HG02884 (cell line): ENCODE measurements around the gene MANF.
A peak's percentile ranks its signal among the peaks of the same experiment; 100 is the strongest.
"Not testable (repeated sequence)": the region's sequence is repeated elsewhere in the genome, so short reads cannot be mapped to it uniquely, and the experiment has no call there.

Experiments
- ATAC-seq: cut with Tn5 transposase; IDR thresholded peaks from one replicate; pipeline ENCODE4 v1.9.1; 2021; ENCODE audit warnings: mild to moderate bottlenecking, moderate library complexity; ENCODE audit not compliant: unreplicated experiment

The MANF gene

DNA sequence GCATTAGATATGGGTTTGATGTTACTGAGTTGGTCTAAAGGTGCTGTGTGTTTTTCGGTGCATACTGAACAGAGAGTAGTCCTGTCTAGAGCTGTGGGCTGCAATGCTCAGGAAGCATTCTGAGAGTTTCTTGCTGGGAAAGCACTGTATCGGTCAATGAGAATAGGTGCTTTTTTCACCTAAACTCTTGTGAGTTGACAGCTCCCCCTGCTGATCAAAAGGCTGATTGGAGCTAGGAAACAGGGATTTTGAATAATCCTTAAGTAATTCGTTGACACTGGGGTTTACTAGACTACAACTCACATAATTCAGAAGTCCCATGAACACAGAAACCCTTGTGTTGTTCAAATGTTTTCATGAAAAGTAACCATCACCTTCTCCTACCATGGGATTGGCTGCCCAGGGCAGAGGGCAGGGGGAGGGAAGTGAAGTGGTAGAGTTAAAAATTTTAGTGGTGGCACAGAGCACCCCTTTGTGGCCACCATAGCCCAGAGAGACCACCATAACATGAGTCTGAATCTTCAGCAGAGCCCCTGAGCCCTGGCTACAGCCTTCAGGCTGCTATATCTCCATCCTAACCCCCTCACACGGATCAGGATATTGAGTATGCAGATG lies 13.0 kb upstream of the MANF start:
- no peak for ATAC-seq

DNA sequence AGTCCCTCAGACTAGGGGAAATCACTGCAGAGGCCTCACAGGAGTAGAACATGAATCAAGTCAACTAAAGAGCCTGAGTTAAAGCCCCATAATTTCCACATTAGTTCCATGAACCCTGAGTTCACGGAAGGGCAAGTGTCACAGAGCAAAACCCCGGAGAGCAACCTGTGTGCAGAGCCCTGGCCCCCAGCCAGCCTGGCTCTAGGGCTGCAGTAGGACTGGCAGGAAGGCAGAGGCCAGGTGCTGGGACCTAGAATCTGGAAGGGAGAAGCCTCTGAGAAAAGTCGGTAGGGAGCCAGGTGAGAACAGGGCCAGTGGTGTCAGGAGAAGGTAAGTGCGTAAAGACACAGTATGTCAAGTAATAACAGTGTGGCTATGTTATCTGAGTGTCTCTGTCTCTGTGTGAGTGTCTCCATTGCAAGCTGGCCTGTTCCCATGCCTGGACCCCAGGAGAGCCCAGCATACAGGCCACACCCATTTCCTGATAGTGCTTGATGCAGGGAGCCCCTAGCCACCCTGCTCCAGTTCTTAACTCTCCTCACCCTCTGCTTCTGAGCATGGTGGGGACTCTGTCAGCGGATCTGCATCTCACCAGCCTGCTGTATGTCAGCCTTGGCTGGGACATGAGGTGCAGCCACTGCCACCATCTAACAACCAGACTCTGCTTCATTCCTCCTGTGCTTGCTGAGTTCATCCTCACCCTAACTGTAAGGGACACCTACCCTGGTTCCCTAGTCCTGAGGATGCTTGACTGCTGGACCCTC lies 11.3 kb upstream of the MANF start:
- ATAC-seq = no peak

DNA sequence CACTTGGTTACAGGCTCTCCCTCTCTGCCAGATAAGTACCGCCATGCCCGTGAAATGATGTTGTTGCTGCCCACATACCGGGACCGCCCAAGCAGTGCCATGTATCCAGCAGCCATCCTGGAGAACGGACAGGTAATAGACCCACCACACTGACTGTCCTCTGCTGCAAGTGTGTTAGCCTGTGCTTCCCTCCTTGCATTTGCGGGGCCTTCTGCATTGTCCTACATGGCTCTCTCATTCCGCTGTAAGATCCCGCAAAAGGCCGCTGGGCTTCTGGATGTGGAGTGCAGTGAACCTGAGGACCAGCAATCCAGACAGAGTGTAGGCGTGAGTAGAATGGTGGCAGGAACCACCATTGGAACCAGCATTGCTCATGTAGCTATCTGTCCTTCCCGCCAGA lies 10.6 kb upstream of the MANF start:
- no peak for ATAC-seq

DNA sequence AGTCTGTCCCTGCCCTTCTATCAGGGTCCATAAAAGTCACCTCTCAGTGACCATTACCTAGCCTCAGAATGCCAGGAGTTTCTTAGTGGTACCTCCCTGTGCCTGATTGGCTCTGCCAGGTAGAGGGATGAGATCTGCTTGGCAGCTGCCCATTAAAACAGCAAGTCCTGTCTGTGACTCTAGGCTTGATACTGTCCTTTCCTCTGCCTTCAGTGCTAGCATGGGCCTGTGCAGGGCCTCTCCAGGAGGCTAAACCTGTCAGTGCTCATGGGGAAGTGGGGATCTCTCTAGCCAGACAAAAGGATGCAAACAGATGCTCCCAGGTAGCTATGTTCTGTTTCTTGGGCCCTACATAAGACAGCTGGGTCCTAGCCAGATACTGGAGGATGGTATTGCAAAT lies 10.0 kb upstream of the MANF start:
- no peak for ATAC-seq

DNA sequence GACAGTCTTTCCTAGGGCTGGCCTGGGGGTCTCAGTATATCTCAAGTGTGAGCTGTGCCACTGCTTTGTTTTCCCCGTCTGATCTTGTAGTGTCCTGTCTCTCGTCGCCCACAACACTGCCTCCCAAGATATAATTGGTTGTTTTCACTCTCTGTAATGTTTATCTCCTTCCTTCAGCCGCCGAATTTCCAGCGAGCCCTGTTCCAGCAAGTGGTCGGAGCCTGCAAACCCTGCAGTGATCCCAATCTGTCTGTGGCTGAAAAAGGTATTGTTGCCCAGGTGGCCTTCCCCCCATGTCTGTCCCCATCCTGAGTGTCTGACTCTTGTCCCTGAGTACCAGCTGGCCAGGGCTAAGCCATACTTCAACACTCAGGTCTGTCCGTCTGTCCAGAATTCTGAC lies 9.5 kb upstream of the MANF start:
- no peak for ATAC-seq

DNA sequence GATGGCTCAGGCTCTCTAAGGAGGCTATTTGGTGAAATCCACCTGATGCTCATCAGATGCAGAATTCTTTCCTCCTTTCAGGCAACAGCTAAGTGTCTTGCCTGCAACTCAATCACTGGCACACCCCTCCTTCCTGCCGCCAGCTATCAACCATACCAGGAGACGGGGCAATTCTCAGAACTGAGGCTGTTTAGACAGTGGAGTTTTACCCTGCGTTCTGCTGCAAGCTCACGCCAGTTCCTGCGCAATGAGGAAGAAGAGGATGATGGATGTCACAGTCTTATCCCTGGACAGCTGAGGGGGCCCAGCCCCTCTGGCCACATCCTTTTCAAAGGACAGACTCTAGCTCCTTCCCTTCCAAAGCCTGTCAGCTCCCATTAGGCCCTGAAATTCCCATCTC lies 7.0 kb upstream of the MANF start:
- ATAC-seq = no peak

DNA sequence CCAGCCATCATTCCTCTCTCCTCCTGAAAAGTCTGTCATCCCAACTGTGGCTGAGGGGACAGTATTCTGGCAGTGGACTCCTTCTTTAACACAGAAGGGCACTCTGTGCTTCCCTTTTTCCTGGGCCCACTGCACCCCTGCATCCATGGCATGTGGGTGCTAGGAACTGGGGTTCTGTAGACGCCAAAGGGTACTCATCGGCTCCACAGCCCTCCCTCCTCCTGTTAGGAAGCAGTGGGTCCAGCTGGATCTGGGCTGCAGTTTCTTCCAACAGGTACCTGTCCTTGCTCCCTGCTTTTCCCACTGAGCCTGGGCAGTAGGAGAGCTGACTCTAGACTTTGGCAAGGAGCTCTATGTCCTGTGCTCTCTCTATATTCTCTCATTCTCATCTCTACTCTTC lies 6.4 kb upstream of the MANF start:
- no peak for ATAC-seq

DNA sequence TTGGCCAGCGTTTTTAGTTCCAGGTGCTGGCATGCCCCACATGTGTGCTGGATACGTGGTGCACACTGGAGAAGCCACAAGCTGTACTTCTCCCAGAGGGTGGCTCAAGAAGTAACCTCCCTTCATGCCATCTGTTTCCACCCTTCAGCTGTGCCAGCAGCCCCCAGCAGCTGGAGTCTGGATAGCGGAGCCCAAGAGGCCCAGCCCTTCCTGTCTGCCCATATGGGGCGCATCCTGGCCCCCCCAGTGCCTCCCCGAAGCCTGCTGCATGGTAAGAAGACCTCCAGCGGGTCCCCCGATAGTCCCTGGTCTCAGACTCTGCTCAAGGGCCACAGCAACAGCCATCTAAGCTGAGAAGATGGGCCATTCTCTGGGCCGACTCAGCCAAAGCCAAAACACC lies 5.8 kb upstream of the MANF start:
- no peak for ATAC-seq

DNA sequence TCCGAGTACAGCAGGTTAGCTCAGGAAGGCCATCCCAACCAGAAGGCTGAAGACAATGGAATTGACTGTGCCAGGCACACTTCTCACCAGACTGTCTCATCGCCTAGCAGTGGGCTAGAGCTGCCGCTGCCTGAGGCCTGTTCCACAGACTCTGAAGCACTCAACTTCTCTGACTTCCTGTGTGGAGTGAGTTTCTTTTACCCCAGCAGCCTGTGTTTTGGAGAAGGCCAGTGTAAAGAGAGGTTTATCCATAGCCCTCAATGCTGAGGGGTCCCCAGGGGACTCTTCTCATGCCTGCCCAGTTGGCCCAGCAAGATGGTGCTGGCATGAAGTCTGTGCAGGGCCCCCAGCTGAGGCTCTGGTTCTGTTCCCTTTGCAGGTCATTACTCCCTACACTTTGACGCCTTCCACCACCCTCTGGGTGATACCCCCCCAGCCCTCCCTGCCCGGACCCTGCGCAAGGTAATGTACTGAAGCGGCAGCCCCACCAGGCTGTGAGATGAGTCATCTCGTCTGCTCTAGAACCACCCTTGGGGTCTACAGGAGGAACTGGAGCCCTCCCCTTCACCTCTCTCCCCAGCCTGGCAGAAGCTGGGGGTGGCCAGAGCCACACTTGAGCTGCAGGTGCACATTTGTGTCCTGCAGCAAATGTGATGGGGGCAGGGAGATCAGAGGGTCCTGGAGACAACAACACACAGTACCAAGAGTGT lies 5.2 kb upstream of the MANF start:
- ATAC-seq = no peak

DNA sequence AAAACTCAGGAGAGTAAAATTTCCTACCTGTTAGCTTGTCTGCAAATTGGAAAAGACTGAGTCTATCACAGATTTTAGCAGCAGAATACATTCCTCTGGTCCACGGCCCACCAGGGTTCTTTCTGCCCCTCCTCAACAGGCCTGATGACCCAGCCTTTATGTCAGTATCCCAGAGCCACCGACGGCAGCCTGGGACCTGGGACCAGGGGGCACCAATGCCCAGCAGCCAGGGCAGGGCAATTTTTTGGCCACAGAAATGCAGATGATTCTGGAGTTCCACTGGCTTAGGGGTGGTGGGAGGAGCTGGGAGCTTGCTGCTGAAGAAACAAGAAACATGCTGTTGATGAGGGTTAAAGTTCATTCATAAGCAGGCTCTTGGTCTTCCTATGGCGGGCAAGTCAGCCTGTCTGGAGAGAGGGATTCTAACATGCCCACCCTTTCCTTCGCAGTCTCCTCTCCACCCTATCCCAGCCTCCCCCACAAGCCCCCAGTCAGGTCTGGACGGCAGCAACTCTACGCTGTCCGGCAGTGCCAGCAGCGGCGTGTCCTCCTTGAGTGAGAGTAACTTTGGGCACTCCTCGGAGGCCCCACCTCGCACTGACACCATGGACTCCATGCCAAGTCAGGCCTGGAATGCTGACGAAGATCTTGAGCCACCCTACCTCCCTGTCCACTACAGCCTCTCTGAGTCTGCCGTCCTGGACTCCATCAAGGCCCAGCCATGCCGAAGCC lies 4.3 kb upstream of the MANF start:
- ATAC-seq = no peak

DNA sequence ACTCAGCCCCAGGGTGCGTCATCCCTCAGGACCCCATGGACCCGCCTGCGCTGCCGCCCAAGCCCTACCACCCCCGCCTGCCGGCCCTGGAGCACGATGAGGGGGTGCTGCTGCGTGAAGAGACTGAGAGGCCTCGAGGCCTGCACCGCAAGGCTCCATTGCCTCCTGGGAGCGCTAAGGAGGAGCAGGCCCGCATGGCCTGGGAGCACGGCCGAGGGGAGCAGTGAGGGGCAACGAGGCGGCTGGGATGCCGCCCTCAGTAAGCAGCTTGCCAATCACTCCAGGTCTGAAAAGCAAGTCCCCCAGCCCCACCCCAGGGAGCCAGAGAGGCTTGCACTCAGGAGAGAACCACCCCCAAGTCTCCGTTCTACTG lies 3.8 kb upstream of the MANF start:
- ATAC-seq = no peak

DNA sequence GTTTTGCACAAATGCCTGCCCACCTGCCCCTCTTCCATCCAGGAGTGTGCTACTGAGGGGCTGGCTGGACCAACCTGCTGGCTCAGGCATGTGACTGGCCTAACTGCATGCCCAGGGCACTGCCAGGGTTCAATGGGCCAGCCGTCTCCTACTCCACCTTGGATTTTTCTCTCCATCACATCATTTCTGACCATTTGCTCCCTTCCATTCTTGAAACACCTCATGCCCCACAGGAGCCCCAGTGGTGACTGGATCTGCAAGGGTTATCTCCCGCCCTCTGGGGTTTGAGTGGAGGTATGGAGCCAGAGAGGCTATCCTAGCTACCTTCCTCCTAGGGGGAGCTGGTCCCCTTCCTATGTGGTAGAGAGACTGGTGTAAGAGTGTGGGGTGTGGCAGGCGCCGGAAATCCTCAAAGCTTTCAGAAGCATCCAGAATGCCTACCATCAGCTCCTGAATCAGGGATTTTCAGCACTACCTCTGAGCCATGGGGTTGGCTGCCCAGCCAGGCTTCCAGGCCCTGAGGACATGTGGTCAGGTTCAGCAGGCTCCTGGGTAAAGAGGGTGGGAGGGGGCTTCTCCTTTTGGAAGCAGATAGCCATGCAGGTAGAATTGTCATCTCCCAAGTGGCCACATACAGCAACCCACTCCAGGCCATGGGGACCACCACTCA lies 2.9 kb upstream of the MANF start:
- no peak for ATAC-seq

DNA sequence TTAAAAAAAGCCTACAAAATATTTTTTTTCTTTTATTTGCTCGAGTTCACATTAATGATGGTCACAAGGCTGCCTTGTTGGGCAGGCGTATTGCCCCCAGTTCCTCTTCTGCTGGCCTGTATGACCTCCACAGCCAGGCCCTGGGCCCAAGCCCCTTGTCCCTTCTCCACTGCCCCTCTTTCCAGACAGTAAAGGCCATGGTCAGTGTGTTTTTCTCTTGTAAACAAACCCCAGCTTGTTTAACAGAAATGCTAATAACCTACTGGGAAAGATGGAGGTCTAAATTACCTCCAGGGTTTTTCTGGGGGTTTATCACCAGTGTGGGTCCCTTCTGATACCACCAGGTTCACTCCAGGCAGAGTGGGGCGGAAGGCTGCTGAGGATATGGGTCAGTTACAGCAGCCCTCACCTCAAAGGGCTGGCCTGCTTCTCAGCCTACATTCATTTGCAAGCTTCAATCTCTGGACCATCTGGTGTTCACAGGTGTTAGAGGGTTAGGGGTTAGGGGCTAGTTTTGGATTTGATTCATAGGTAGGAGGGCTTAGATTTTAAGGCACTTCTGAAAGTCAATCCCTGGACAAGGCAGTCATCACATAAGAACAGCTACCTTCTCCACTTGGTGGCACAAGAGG lies 2.0 kb upstream of the MANF start:
- ATAC-seq = no peak

DNA sequence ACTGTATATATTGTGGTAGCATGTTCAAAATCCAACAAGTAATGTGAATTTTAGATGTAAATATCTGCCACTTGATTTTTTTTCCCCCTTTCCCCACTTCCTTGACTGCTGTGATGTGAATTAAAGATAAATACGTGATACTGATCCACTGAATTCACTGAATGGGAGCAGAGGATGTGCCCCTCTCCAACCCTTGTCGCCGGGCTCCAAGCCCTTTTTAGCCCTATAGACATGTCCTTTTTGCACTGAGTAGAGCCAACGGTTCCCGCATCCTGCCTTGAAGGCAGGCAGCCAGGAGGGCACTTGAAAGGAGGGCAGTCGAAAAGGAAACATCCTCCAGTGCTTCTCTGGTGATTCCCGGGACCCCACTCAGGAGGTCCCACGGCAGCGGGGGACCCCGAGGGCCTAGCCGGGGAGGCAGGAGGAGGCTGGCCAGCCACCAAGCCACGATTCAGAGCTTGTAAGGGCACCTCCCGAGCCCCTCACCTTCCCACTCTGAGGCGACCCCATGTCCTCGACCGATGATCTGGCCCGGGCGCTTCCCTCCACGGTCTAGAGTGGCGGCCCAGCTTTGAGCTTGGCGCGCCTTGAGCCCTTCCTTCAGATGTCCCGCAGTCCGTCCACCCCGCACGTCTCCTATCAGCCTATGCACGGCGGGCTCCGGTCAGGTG lies 901 bp upstream of the MANF start:
- ATAC-seq = peak; percentile 8

DNA sequence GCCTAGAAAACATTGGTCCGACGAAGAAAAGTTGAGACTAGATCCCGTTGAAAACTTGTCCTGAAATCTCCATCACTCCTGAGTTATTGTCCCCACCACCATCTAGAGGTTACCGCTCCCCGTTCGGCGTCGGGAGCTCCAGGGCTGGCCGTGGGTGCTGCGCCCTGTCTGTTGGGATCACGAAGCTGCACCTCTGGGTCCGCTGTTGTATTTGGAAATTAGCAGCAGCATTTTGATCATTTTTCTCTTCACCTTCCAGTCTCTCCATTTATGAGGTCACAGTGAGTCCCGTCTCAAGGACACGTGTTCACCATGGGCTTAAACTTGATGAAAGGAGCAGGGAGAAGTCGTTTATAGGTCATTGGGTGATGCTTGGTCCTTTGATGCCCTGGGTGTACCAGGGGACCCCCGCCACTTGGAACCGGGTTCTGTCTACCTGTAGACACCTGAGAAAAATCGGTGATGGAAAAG lies 565 bp downstream of the MANF start:
- no peak for ATAC-seq

DNA sequence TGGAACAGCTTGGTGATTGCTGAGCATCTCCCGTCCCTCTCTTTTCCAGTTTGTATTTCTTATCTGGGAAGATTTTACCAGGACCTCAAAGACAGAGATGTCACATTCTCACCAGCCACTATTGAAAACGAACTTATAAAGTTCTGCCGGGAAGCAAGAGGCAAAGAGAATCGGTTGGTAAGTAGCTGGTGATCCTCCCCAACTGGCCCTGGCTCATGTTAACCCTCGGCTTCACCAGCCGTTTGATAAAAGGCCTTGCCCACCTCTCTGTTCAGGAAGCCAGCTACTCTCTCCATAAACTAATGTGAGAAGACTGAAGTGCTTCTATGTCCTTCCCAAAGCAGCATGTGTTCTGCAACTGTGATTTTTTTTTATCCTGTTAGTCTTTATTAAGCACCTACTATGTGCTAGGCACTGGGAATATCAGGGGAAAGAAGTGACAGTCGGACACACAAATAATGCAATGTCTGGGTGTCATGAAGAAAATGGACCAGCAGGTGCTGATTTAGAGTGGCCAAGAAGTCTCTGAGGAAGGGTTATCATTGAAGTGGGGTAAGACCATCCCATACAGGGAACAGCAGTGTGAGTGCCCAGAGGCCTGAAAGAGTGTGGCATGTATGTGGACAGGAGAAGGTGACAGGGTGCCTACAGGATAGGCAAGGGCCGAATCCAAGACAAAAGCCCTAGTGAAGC lies 1.2 kb downstream of the MANF start:
- ATAC-seq = no peak

DNA sequence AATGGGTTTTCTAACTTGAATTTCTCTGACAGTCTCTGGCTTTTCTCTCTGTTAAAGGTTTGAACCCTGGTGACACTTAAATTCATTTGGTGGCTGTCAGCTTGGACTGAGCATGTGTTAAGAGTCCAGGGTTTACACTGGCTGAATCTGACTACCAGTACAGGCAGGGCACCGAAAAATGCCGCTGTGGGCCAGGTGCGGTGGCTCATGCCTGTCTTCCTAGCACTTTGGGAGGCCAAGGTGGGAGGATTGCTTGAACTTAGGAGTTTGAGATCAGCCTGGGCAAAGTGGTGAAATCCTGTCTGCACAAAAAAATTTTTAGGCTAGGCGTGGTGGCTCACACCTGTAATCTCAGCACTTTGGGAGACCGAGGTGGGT lies 1.8 kb downstream of the MANF start:
- ATAC-seq = no peak

DNA sequence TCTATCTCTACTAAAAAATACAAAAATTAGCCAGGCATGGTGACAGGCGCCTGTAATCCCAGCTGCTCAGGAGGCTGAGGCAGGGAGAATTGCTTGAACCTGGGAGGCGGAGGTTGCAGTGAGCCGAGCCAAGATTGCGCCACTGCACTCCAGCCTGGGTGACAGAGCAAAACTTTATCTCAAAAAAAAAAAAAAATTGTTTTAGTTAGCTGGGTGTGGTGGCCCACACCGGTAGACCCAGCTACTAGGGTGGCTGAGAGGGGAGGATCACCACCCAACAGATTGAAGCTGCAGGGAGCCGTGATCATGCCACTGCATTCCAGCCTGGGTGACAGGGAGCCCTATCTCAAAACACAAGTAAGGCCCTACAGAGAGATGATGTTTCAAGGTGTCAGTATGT lies 2.2 kb downstream of the MANF start:
- ATAC-seq = not testable (repeated sequence)

DNA sequence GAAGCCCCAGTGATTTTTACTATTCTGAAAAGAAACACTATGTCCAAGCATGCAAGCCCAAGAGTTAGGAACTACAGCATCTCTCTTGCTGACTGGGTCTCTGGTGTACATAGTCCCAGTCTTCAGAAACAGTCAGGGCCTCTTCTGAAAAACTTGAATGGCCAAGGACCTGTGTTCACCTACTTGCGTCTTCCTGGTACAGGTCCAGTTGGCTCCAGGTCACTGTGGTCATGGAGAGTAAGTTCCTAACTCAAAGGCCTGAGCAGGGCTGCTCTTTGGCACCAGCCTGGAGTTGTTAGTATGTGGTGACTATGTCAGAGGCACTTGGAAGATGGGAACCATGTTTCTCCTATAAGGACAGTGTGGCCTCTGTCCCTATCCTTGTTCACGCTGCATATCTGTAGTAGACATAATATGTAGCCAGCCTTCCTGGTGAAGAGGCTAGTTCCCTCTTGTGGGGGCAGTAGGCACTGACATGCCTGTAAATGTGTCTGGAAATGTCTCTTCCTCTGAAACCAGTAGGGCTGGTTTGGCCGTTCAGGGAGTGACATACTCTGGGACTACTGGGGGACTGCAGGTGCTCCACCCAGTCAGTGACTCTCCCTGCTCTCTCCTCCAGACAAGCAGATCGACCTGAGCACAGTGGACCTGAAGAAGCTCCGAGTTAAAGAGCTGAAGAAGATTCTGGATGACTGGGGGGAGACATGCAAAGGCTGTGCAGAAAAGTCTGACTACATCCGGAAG lies 3.4 kb downstream of the MANF start:
- ATAC-seq = no peak
